Neural cell (in vitro differentiated cells): ENCODE data around the gene PPM1L. TPM values are rescaled to one million over a fixed set of nuclear protein-coding genes. Genes with fewer than 3 reads are reported as not detected.

Source experiments
- H2AFZ ChIP-seq: fragments of 200-600, 300-800 bp; sonication (generic), shearing (Covaris generic); 2 replicates; pipeline ENCODE4 v1.6.0; 2014; ENCODE audit warnings: low read depth, mild to moderate bottlenecking, antibody characterized with exemption, low read length, moderate library complexity
- H3F3A ChIP-seq: fragments of 200-600 bp; shearing (Covaris generic); 2 replicates; pipeline ENCODE4 v1.6.1; 2016; ENCODE audit warnings: mild to moderate bottlenecking, moderate library complexity, mixed read lengths, antibody characterized with exemption, low read length; ENCODE audit not compliant: insufficient read depth, poor library complexity, severe bottlenecking
- H3K27ac ChIP-seq: fragments of 200-600, 300-800 bp; sonication (generic), shearing (Covaris generic); 2 replicates; pipeline ENCODE4 v1.5.1; 2014; ENCODE audit warnings: mild to moderate bottlenecking, low read length, moderate library complexity
- H3K27me3 ChIP-seq: fragments of 300-800, 200-600 bp; sonication (generic), shearing (Covaris generic); 2 replicates; pipeline ENCODE4 v1.6.0; 2014; ENCODE audit warnings: mild to moderate bottlenecking, low read depth, low read length, moderate library complexity; ENCODE audit not compliant: insufficient read depth
- H3K36me3 ChIP-seq: fragments of 300-800, 200-600 bp; sonication (generic), shearing (Covaris generic); 2 replicates; pipeline ENCODE4 v1.5.1; 2014; ENCODE audit warnings: mild to moderate bottlenecking, antibody characterized with exemption, low read length, moderate library complexity; ENCODE audit not compliant: insufficient read depth
- H3K4me2 ChIP-seq: fragments of 300-800, 200-600 bp; sonication (generic), shearing (Covaris generic); 2 replicates; pipeline ENCODE4 v1.6.0; 2014; ENCODE audit warnings: mild to moderate bottlenecking, low read length
- H3K4me3 ChIP-seq: fragments of 300-800, 200-600 bp; sonication (generic), shearing (Covaris generic); 2 replicates; pipeline ENCODE4 v1.5.1; 2014; ENCODE audit warnings: mild to moderate bottlenecking, low read length, moderate library complexity
- H3K79me2 ChIP-seq: fragments of 200-600 bp; shearing (Covaris generic); replicated peaks from 2 replicates; pipeline ENCODE4 v1.6.0; 2014; ENCODE audit warnings: mild to moderate bottlenecking, low read length, moderate library complexity; ENCODE audit not compliant: insufficient read depth
- H3K9ac ChIP-seq: fragments of 300-800, 200-600 bp; sonication (generic), shearing (Covaris generic); 2 replicates; pipeline ENCODE4 v1.6.1; 2016; ENCODE audit warnings: mild to moderate bottlenecking, low read length, mixed read lengths
- H3K9me2 ChIP-seq: fragments of 200-600 bp; shearing (Covaris generic); 2 replicates; pipeline ENCODE4 v1.6.1; 2016; ENCODE audit warnings: mild to moderate bottlenecking, low read length, mixed read lengths; ENCODE audit not compliant: insufficient read depth
- H3K9me3 ChIP-seq: fragments of 200-600, 300-800 bp; sonication (generic), shearing (Covaris generic); 2 replicates; pipeline ENCODE4 v1.6.1; 2016; ENCODE audit warnings: mild to moderate bottlenecking, mixed run types, low read length, moderate library complexity, mixed read lengths
- H4K20me1 ChIP-seq: fragments of 200-600 bp; shearing (Covaris generic); 2 replicates; pipeline ENCODE4 v1.6.1; 2016; ENCODE audit warnings: mild to moderate bottlenecking, mixed run types; ENCODE audit not compliant: insufficient read depth
- EP300 ChIP-seq: fragments of 450-650 bp; conservative IDR thresholded peaks from 2 replicates; pipeline ENCODE4 v1.6.1; 2014; ENCODE audit warnings: antibody characterized with exemption, mild to moderate bottlenecking, moderate library complexity; ENCODE audit not compliant: poor library complexity, severe bottlenecking
- EZH2 ChIP-seq: fragments of 200-600, 300-800 bp; shearing (Covaris generic), sonication (generic); IDR thresholded peaks from 2 replicates; pipeline ENCODE4 v1.6.1; 2014; ENCODE audit warnings: antibody characterized with exemption, low read length, borderline replicate concordance, mild to moderate bottlenecking; ENCODE audit not compliant: insufficient read depth, poor library complexity, severe bottlenecking
- MXI1 ChIP-seq: fragments of 450-650 bp; conservative IDR thresholded peaks from 2 replicates; pipeline ENCODE4 v1.6.1; 2014; ENCODE audit warnings: antibody characterized with exemption, mild to moderate bottlenecking; ENCODE audit not compliant: poor library complexity, severe bottlenecking
- POLR2AphosphoS5 ChIP-seq: IDR thresholded peaks from 2 replicates; pipeline ENCODE4 v1.6.1; 2012
- RAD21 ChIP-seq: fragments of 450-650 bp; conservative IDR thresholded peaks from 2 replicates; pipeline ENCODE4 v1.6.1; 2014; ENCODE audit warnings: antibody characterized with exemption, mild to moderate bottlenecking, moderate library complexity
- SMC3 ChIP-seq: fragments of 450-650 bp; conservative IDR thresholded peaks from 2 replicates; pipeline ENCODE4 v1.6.1; 2014; ENCODE audit warnings: antibody characterized with exemption, mild to moderate bottlenecking, moderate library complexity; ENCODE audit not compliant: poor library complexity
- polyA plus RNA-seq: library from polyadenylated mRNA; depleted of rRNA; stranded (reverse); fragments of >200 nt; gene quantifications from 2 replicates; pipeline ENCODE4 v1.2.3, GENCODE V29; 2014
- TF ChIP-seq, protein P1 (sequence below): fragments of 450-650 bp; IDR thresholded peaks from 2 replicates; pipeline ENCODE4 v1.5.1; 2014; ENCODE audit warnings: antibody characterized with exemption, mild to moderate bottlenecking, moderate library complexity; ENCODE audit not compliant: poor library complexity, severe bottlenecking
- TF ChIP-seq, protein P2 (sequence below): IDR thresholded peaks from 2 replicates; pipeline ENCODE4 v1.6.1; 2012; ENCODE audit warnings: borderline replicate concordance

PPM1L gene
- polyA plus RNA-seq, 1 donor from 2014 or later = 24.9 TPM

DNA sequence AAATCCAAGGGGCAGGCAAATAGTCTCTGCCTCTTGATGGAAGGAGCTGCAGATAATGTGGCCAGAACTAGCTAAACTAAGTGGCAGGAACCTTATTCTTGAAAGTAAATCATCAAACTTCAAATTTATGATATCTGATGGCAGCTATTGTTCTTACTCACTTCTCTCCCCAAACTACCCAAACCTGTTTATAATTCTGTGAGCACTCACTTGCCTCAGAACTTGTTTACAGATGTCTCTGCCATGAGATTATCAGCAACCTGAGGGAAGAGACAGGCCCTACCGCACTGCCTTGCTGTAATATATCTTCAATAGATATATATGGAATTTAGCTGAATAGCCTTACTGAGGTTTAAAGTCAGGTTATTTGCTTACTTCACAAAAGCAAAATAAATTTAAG, 351.3 kb downstream of the PPM1L start:
- TF ChIP-seq, protein P1, sequence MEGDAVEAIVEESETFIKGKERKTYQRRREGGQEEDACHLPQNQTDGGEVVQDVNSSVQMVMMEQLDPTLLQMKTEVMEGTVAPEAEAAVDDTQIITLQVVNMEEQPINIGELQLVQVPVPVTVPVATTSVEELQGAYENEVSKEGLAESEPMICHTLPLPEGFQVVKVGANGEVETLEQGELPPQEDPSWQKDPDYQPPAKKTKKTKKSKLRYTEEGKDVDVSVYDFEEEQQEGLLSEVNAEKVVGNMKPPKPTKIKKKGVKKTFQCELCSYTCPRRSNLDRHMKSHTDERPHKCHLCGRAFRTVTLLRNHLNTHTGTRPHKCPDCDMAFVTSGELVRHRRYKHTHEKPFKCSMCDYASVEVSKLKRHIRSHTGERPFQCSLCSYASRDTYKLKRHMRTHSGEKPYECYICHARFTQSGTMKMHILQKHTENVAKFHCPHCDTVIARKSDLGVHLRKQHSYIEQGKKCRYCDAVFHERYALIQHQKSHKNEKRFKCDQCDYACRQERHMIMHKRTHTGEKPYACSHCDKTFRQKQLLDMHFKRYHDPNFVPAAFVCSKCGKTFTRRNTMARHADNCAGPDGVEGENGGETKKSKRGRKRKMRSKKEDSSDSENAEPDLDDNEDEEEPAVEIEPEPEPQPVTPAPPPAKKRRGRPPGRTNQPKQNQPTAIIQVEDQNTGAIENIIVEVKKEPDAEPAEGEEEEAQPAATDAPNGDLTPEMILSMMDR = no peak
- TF ChIP-seq SMC3 (no peak), EP300 (no peak), POLR2AphosphoS5 (no peak)
- TF ChIP-seq, protein P2, sequence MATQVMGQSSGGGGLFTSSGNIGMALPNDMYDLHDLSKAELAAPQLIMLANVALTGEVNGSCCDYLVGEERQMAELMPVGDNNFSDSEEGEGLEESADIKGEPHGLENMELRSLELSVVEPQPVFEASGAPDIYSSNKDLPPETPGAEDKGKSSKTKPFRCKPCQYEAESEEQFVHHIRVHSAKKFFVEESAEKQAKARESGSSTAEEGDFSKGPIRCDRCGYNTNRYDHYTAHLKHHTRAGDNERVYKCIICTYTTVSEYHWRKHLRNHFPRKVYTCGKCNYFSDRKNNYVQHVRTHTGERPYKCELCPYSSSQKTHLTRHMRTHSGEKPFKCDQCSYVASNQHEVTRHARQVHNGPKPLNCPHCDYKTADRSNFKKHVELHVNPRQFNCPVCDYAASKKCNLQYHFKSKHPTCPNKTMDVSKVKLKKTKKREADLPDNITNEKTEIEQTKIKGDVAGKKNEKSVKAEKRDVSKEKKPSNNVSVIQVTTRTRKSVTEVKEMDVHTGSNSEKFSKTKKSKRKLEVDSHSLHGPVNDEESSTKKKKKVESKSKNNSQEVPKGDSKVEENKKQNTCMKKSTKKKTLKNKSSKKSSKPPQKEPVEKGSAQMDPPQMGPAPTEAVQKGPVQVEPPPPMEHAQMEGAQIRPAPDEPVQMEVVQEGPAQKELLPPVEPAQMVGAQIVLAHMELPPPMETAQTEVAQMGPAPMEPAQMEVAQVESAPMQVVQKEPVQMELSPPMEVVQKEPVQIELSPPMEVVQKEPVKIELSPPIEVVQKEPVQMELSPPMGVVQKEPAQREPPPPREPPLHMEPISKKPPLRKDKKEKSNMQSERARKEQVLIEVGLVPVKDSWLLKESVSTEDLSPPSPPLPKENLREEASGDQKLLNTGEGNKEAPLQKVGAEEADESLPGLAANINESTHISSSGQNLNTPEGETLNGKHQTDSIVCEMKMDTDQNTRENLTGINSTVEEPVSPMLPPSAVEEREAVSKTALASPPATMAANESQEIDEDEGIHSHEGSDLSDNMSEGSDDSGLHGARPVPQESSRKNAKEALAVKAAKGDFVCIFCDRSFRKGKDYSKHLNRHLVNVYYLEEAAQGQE = no peak
- Histone ChIP-seq H3K4me2 (no peak overlapping the region), H3K27me3 (peaks cover 20% of the 10 kb centered on the region), H3K27ac (no peak overlapping the region), H3K79me2 (no peaks in the 10 kb centered on the region), H3K9ac (no peak overlapping the region), H3K36me3 (no peaks in the 10 kb centered on the region), H3F3A (no peaks in the 10 kb centered on the region), H4K20me1 (no peaks in the 10 kb centered on the region), H2AFZ (no peak overlapping the region), H3K4me3 (no peak overlapping the region), H3K9me3 (no peaks in the 10 kb centered on the region), H3K9me2 (no peaks in the 10 kb centered on the region)

DNA sequence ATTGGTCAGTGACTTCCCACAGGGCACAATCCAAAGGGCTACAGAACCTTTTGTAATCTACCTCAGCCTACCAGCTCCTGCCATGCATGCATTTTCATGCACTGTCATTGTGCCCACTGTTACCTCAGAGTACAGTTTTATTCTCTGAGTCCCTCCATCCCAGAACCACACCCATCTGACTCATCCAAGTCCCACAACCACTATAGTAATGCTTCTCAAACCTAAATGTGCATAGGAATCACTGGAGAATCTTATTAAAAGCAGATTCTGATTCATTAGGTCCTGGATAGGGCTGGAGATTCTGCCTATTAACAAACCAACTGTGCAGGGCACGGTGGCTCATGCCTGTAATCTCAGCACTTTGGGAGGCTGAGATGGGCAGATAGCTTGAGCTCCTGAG, 352.8 kb downstream of the PPM1L start:
- H3K9ac ChIP-seq = no peak overlapping the region
- H2AFZ ChIP-seq = no peak overlapping the region
- H3K4me3 ChIP-seq = no peak overlapping the region
- H3K4me2 ChIP-seq = no peak overlapping the region
- no peaks in the 10 kb centered on the region for H4K20me1 ChIP-seq
- no peaks in the 10 kb centered on the region for H3K79me2 ChIP-seq
- H3F3A ChIP-seq = no peaks in the 10 kb centered on the region
- no peaks in the 10 kb centered on the region for H3K36me3 ChIP-seq
- no peaks in the 10 kb centered on the region for H3K9me2 ChIP-seq
- no peak overlapping the region for H3K27ac ChIP-seq
- H3K9me3 ChIP-seq = no peaks in the 10 kb centered on the region
- TF ChIP-seq EZH2 = no peak
- H3K27me3 ChIP-seq = peaks cover 20% of the 10 kb centered on the region

DNA sequence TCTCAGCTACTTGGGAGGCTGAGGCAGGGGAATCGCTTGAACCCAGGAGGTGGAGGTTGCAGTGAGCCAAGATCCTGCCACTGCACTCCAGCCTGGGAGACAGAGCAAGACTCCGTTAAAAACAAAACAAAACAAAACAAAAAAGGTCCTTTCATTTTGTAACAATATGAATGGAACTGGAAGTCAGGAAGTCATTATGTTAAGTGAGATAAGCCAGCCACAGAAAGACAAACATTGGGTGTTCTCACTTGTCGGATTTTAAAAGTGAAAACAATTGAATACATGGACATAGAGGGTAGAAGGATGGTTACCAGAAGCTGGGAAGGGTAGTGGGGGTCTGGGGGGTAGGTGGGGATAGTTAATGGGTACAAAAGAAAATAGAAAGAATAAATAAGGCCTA, 361.6 kb downstream of the PPM1L start:
- no peaks in the 10 kb centered on the region for H4K20me1 ChIP-seq
- no peaks in the 10 kb centered on the region for H3F3A ChIP-seq
- H3K27me3 ChIP-seq = no peaks in the 10 kb centered on the region
- no peak overlapping the region for H3K9ac ChIP-seq
- H2AFZ ChIP-seq = no peak overlapping the region
- no peaks in the 10 kb centered on the region for H3K9me2 ChIP-seq
- no peaks in the 10 kb centered on the region for H3K36me3 ChIP-seq
- no peaks in the 10 kb centered on the region for H3K79me2 ChIP-seq
- no peak overlapping the region for H3K4me3 ChIP-seq
- H3K4me2 ChIP-seq = no peak overlapping the region
- TF ChIP-seq POLR2AphosphoS5 (no peak), EP300 (no peak), EZH2 (no peak), SMC3 (no peak), MXI1 (no peak), RAD21 (no peak)
- TF ChIP-seq, protein P2 = no peak
- TF ChIP-seq, protein P1 = no peak
- peaks cover 4% of the 10 kb centered on the region for H3K9me3 ChIP-seq
- H3K27ac ChIP-seq = no peak overlapping the region
